HCT116 (cell line): ENCODE data around the gene SUV39H2. TPM values are rescaled to one million over a fixed set of nuclear protein-coding genes. Genes with fewer than 3 reads are reported as not detected.
"Not testable (repeated sequence)": the region's sequence is repeated elsewhere in the genome, so short reads cannot be mapped to it uniquely, and the experiment has no call there.

Experiments
- ATAC-seq: fragments of 200-7000 bp; cut with Tn5 transposase; 2 replicates; pipeline ENCODE4 v1.9.1; 2020; ENCODE audit warnings: mild to moderate bottlenecking, moderate library complexity
- BruUV-seq: library from RNA; stranded (reverse); fragments of 400-500 nt; replicated peaks from 2 replicates; lab custom pipeline; 2021; lab: Mats Ljungman, UMichigan
- CTCF ChIA-PET: fragments of 300-600 bp; sonication (Branson Sonifier 250); formaldehyde crosslinking; loops from one replicate; lab custom pipeline; 2021; ENCODE audit warnings: antibody characterized with exemption; lab: Charles Lee
- POLR2A ChIA-PET: fragments of 300-600, 350-600 bp; sonication (Branson Sonifier 250); formaldehyde crosslinking; loops from one replicate; lab custom pipeline; 2021; ENCODE audit warnings: antibody characterized with exemption; lab: Charles Lee
- RAD21 ChIA-PET, 2 experiments: fragments of 300-600 bp; sonication (Branson Sonifier 250); formaldehyde crosslinking; loops; one replicate each; lab custom pipeline; 2023; ENCODE audit warnings: low total read pairs in 2 of 2; ENCODE audit not compliant: uncharacterized antibody in 2 of 2, unreplicated experiment in 2 of 2, low non-redundant PET in 1 of 2; lab: Charles Lee
- DNase-seq: peaks from one replicate; pipeline ENCODE4 v3.0.0-alpha.2; 2010; ENCODE audit warnings: low read depth, low spot score
- H2AFZ ChIP-seq: fragments of 200-600 bp; shearing (Covaris generic), sonication (generic); 2 replicates; pipeline ENCODE4 v1.6.1; 2017; ENCODE audit warnings: low read depth, mixed run types, mixed read lengths, antibody characterized with exemption, low read length; ENCODE audit not compliant: poor library complexity, severe bottlenecking
- H3K27ac ChIP-seq: 2 replicates; pipeline ENCODE4 v1.5.1; 2012; ENCODE audit warnings: low read depth, low read length
- H3K27me3 ChIP-seq: fragments of 200-600 bp; sonication (generic); 2 replicates; pipeline ENCODE4 v1.6.1; 2016; ENCODE audit warnings: mixed run types, low read length, mixed read lengths; ENCODE audit not compliant: insufficient read depth
- H3K36me3 ChIP-seq, 2 experiments: fragments of 200-500 bp in 1 of 2; fragments of 200-600 bp in 1 of 2; sonication (Bioruptor generic) in 1 of 2; sonication (generic) in 1 of 2; 2 replicates each; pipeline versions ENCODE4 v1.5.1 to v1.6.1; 2014 to 2016; ENCODE audit warnings: low read length in 2 of 2, inconsistent platforms in 1 of 2, mixed read lengths in 1 of 2, mixed run types in 1 of 2; ENCODE audit not compliant: insufficient read depth in 2 of 2, control insufficient read depth in 1 of 2
- H3K4me1 ChIP-seq, 2 experiments: fragments of 200-600 bp in 1 of 2; sonication (generic) in 1 of 2; 2 replicates each; pipeline versions ENCODE4 v1.5.1 to v1.6.1; 2012 to 2017; ENCODE audit warnings: low read length in 2 of 2, inconsistent platforms in 1 of 2, mild to moderate bottlenecking in 1 of 2, mixed read lengths in 1 of 2, mixed run types in 1 of 2, moderate library complexity in 1 of 2; ENCODE audit not compliant: insufficient read depth in 2 of 2, control insufficient read depth in 1 of 2
- H3K4me2 ChIP-seq: fragments of 200-600 bp; sonication (generic); 2 replicates; pipeline ENCODE4 v1.6.1; 2017; ENCODE audit warnings: mixed run types, low read length, mixed read lengths
- H3K4me3 ChIP-seq, 2 experiments: fragments of 200-600 bp in 1 of 2; sonication (generic) in 1 of 2; replicated peaks in 1 of 2; 2 replicates each; pipeline ENCODE4 v1.5.1; 2011 to 2016; ENCODE audit warnings: low read length in 2 of 2, control low read depth in 1 of 2, low read depth in 1 of 2, mild to moderate bottlenecking in 1 of 2, mixed read lengths in 1 of 2, mixed run types in 1 of 2
- H3K79me2 ChIP-seq: fragments of 200-600 bp; sonication (generic); 2 replicates; pipeline ENCODE4 v1.6.1; 2017; ENCODE audit warnings: mild to moderate bottlenecking, mixed run types, low read length, moderate library complexity, mixed read lengths; ENCODE audit not compliant: insufficient read depth
- H3K9ac ChIP-seq: fragments of 200-600 bp; sonication (generic); 2 replicates; pipeline ENCODE4 v1.6.1; 2016; ENCODE audit warnings: low read length, mixed read lengths
- H3K9me2 ChIP-seq: fragments of 200-600 bp; sonication (generic), shearing (Covaris generic); 2 replicates; pipeline ENCODE4 v1.6.1; 2017; ENCODE audit warnings: mixed run types, mild to moderate bottlenecking, moderate library complexity; ENCODE audit not compliant: insufficient read depth
- H3K9me3 ChIP-seq, 2 experiments: fragments of 200-500 bp in 1 of 2; fragments of 200-600 bp in 1 of 2; sonication (Bioruptor generic) in 1 of 2; sonication (generic) in 1 of 2; 2 replicates each; pipeline ENCODE4 v1.6.1; 2014 to 2017; ENCODE audit warnings: low read length in 2 of 2, mixed read lengths in 2 of 2, inconsistent platforms in 1 of 2, low read depth in 1 of 2, mild to moderate bottlenecking in 1 of 2, mixed run types in 1 of 2, moderate library complexity in 1 of 2; ENCODE audit not compliant: control insufficient read depth in 1 of 2, insufficient read depth in 1 of 2
- H4K20me1 ChIP-seq: fragments of 200-600 bp; sonication (generic), shearing (Covaris generic); 2 replicates; pipeline ENCODE4 v1.6.1; 2017; ENCODE audit warnings: mixed run types, mild to moderate bottlenecking, moderate library complexity; ENCODE audit not compliant: insufficient read depth
- CEBPB ChIP-seq: IDR thresholded peaks from 2 replicates; pipeline ENCODE4 v1.6.1; 2012; ENCODE audit warnings: low read depth
- EGR1 ChIP-seq: IDR thresholded peaks from 2 replicates; pipeline ENCODE4 v1.6.1; 2012; ENCODE audit warnings: low read depth
- POLR2AphosphoS5 ChIP-seq: IDR thresholded peaks from 2 replicates; pipeline ENCODE4 v1.6.1; 2011; ENCODE audit warnings: mild to moderate bottlenecking, low read depth, low read length, moderate library complexity
- RAD21 ChIP-seq: IDR thresholded peaks from 2 replicates; pipeline ENCODE4 v1.6.1; 2012; ENCODE audit warnings: low read depth, mild to moderate bottlenecking
- SRF ChIP-seq: IDR thresholded peaks from 2 replicates; pipeline ENCODE4 v1.6.1; 2012; ENCODE audit warnings: low read depth
- ZFX ChIP-seq: fragments of 450-650 bp; IDR thresholded peaks from 2 replicates; pipeline ENCODE4 v1.6.1; 2017
- ZNF274 ChIP-seq: fragments of 200-500 bp; sonication (Bioruptor generic); IDR thresholded peaks from 2 replicates; pipeline ENCODE4 v1.6.1; 2014; ENCODE audit warnings: mild to moderate bottlenecking, low read depth, low read length, inconsistent platforms
- intact Hi-C: fragments of 100-400 bp; cut with micrococcal nuclease; formaldehyde crosslinking; loops from 2 replicates; pipeline ENCODE4 v1.10.0; 2022
- total RNA-seq: library from RNA; stranded (reverse); gene quantifications from one replicate; pipeline ENCODE4 v1.2.1, GENCODE V29; 2021; ENCODE audit not compliant: unreplicated experiment
- TF ChIP-seq, protein P1 (sequence below), 3 experiments: fragments of 200-600 bp in 1 of 3; sonication (generic) in 1 of 3; IDR thresholded peaks in 2 of 3; conservative IDR thresholded peaks in 1 of 3; 2 replicates each; pipeline ENCODE4 v1.5.1; 2012 to 2017; ENCODE audit warnings: low read depth in 2 of 3, low read length in 2 of 3, antibody characterized with exemption in 1 of 3, borderline replicate concordance in 1 of 3, control low read depth in 1 of 3, mild to moderate bottlenecking in 1 of 3, mixed read lengths in 1 of 3, mixed run types in 1 of 3, moderate library complexity in 1 of 3; ENCODE audit not compliant: insufficient read depth in 1 of 3

Gene SUV39H2
- total RNA-seq, 1 experiment from 2014 or later: 26.6 TPM

DNA sequence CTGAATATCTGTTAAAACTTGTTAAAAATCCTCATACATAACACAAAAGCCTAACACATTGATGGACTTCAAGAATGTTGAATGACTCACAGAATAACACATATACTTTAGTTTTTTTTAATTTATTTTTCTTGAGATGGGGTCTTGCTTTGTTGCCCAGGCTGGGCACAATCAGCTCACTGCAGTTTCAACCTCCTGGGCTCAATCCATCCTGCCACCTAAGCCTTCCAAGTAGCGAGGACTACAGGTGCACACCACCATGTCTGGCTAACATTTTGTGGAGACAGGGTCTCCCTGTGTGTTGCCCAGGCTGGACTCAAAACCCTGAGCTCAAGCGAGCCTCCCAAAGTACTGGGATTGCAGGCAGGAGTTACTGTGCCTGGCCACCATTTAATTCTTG lies 28.1 kb downstream of the SUV39H2 start:
- Histone ChIP-seq H3K4me3 (no peak overlapping the region), H3K9me2 (no peaks in the 10 kb centered on the region), H3K27ac (no peak overlapping the region), H3K36me3 (peaks cover 40 to 63% of the 10 kb centered on the region in 2 experiments), H3K79me2 (0 out of 2 replicates have a peak, but pooled peaks cover 3% of the 10 kb centered on the region), H3K4me2 (no peak overlapping the region), H3K9me3 (no peaks in the 10 kb centered on the region), H2AFZ (no peak overlapping the region), H3K4me1 (no peaks in the 10 kb centered on the region), H3K27me3 (no peaks in the 10 kb centered on the region), H3K9ac (no peak overlapping the region), H4K20me1 (no peaks in the 10 kb centered on the region; the same call in 1 of the 2 replicates)
- BruUV-seq: no TSS peak
- no peak for DNase-seq
- TF ChIP-seq ZNF274 (no peak), POLR2AphosphoS5 (peak; percentile 32; the same call in 1 of the 2 replicates)
- intact Hi-C loops: no loop called here
- ChIA-PET CTCF (no interaction called here), POLR2A (no interaction called here), RAD21 (no interaction called here)
- no peak for ATAC-seq

DNA sequence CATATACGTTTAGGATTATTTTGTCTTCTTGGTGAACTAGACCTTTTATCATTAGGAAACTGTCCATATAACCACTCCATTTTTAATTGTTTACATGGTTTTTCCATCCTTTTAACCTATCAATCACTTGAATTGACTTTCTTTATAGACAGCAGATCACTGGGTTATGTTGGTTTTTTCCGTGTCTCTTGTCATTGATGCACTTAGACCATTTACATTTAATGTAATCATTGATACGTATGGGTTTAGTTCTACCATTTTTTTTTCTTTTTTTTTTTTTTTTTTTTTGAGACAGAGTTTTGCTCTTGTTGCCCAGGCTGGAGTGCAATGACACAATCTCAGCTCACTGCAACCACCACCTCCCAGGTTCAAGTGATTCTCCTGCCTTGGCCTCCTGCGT lies 28.9 kb downstream of the SUV39H2 start:
- H3K27me3 ChIP-seq, H3K4me1 ChIP-seq, CTCF ChIA-PET, BruUV-seq, H3K4me3 ChIP-seq, H3K79me2 ChIP-seq, H2AFZ ChIP-seq, H3K4me2 ChIP-seq, ATAC-seq, H3K27ac ChIP-seq, intact Hi-C loops, DNase-seq, RAD21 ChIA-PET, H3K9me2 ChIP-seq, H3K9ac ChIP-seq, H4K20me1 ChIP-seq, POLR2A ChIA-PET, H3K9me3 ChIP-seq: not testable (repeated sequence)
- peaks cover 37 to 66% of the 10 kb centered on the region in 2 experiments for H3K36me3 ChIP-seq

DNA sequence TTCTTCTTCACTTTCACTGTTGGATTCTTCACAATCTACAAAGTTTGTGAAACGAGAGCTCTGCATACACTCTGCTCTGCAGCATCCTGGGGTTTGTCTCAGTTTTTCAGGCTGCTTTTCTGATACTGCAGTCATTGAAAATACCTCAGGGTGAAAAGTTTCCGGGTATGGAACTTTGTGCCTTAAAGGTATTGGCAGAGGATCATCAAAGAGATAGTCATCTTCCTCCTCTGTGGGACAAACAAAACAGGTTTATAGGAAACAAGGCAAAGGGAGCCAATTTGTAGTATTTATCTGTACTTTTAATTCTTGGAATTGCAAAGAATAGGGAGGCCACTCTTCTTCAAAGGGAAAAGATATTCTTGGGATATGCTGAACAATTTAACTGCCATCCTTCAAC lies 30.4 kb downstream of the SUV39H2 start:
- H3K9ac ChIP-seq: no peak overlapping the region
- no peaks in the 10 kb centered on the region for H3K4me1 ChIP-seq
- H3K4me2 ChIP-seq: no peak overlapping the region
- H3K27ac ChIP-seq: no peak overlapping the region
- ChIA-PET CTCF (no interaction called here), RAD21 (no interaction called here), POLR2A (no interaction called here)
- H2AFZ ChIP-seq: no peak overlapping the region
- H3K36me3 ChIP-seq: peaks cover 35 to 75% of the 10 kb centered on the region in 2 experiments
- DNase-seq: no peak
- no peaks in the 10 kb centered on the region for H3K27me3 ChIP-seq
- no peak for ATAC-seq
- no TSS peak for BruUV-seq
- H3K9me2 ChIP-seq: no peaks in the 10 kb centered on the region
- no peaks in the 10 kb centered on the region; the same call in 1 of the 2 replicates for H4K20me1 ChIP-seq
- TF ChIP-seq RAD21: no peak
- TF ChIP-seq, protein P1, sequence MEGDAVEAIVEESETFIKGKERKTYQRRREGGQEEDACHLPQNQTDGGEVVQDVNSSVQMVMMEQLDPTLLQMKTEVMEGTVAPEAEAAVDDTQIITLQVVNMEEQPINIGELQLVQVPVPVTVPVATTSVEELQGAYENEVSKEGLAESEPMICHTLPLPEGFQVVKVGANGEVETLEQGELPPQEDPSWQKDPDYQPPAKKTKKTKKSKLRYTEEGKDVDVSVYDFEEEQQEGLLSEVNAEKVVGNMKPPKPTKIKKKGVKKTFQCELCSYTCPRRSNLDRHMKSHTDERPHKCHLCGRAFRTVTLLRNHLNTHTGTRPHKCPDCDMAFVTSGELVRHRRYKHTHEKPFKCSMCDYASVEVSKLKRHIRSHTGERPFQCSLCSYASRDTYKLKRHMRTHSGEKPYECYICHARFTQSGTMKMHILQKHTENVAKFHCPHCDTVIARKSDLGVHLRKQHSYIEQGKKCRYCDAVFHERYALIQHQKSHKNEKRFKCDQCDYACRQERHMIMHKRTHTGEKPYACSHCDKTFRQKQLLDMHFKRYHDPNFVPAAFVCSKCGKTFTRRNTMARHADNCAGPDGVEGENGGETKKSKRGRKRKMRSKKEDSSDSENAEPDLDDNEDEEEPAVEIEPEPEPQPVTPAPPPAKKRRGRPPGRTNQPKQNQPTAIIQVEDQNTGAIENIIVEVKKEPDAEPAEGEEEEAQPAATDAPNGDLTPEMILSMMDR (IDR thresholded peaks at IDR 0.05 in 2 of 3, conservative IDR thresholded peaks at IDR 0.05 in 1 of 3; ENCODE audit: borderline replicate concordance in 1 of 3, insufficient read depth in 1 of 3, low read depth in 2 of 3, low read length in 2 of 3): no peak
- no peak for TF ChIP-seq SRF
- TF ChIP-seq EGR1: no peak
- no peak for TF ChIP-seq CEBPB
- TF ChIP-seq ZFX: no peak
- intact Hi-C loops: no loop called here
- no peaks in the 10 kb centered on the region for H3K9me3 ChIP-seq
- peaks cover 9% of the 10 kb centered on the region; the same call in 1 of the 2 replicates for H3K79me2 ChIP-seq
- H3K4me3 ChIP-seq: no peak overlapping the region
